ENCODE data around the gene NTMT1.

DNA sequence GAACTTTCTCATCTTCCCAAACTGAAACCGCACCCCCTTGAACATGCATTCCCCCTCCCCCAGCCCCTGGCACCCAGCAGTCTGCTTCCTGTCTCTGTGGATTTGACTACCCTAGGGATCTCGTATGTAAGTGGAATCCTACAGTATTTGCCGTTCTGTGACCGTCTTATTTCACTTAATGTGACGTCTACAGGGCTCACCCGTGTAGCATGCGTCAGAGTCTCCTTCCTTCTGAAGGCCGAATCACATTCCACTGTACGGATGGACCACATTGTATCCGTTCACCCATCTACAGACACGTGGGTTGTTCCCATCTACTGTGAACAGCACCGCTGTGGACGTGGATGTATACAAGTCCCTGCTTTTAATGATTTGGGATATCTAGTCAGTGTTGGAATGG is 44.0 kb downstream of the NTMT1 start:
- TF ChIP-seq, protein P1, sequence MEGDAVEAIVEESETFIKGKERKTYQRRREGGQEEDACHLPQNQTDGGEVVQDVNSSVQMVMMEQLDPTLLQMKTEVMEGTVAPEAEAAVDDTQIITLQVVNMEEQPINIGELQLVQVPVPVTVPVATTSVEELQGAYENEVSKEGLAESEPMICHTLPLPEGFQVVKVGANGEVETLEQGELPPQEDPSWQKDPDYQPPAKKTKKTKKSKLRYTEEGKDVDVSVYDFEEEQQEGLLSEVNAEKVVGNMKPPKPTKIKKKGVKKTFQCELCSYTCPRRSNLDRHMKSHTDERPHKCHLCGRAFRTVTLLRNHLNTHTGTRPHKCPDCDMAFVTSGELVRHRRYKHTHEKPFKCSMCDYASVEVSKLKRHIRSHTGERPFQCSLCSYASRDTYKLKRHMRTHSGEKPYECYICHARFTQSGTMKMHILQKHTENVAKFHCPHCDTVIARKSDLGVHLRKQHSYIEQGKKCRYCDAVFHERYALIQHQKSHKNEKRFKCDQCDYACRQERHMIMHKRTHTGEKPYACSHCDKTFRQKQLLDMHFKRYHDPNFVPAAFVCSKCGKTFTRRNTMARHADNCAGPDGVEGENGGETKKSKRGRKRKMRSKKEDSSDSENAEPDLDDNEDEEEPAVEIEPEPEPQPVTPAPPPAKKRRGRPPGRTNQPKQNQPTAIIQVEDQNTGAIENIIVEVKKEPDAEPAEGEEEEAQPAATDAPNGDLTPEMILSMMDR (IDR thresholded peaks at IDR 0.05; ENCODE audit: poor library complexity) = no peak
- no peak for TF ChIP-seq EZH2 (IDR thresholded peaks at IDR 0.05; ENCODE audit: borderline replicate concordance)
- no peak for TF ChIP-seq EZH2phosphoT487 (IDR thresholded peaks at IDR 0.05; ENCODE audit: low read depth, severe bottlenecking, unreplicated experiment)

Measured in hepatocyte (in vitro differentiated cells).